WTC11 (cell line): ENCODE measurements around the gene PFDN1. TPM values are rescaled to one million over a fixed set of nuclear protein-coding genes. Genes with fewer than 3 reads are reported as not detected.
A peak's percentile ranks its signal among the peaks of the same experiment; 100 is the strongest.

Source experiments
- ATAC-seq: fragments of 200-7000 bp; cut with Tn5 transposase; 2 replicates; pipeline ENCODE4 v1.10.0; 2021; ENCODE audit warnings: mild to moderate bottlenecking, moderate library complexity
- CTCF ChIA-PET: fragments of 300-600 bp; sonication (Branson Sonifier 250); formaldehyde crosslinking; loops from one replicate; lab custom pipeline; 2021; ENCODE audit warnings: antibody characterized with exemption; lab: Charles Lee
- POLR2A ChIA-PET: fragments of 350-600 bp; sonication (Branson Sonifier 250); formaldehyde crosslinking; loops from one replicate; lab custom pipeline; 2021; ENCODE audit warnings: antibody characterized with exemption; lab: Charles Lee
- DNase-seq: peaks from one replicate; pipeline ENCODE4 v3.0.0; 2021; ENCODE audit warnings: low spot score
- H3K27ac Mint-ChIP-seq: 2 replicates; pipeline ENCODE4 v1.8.0; 2021; ENCODE audit warnings: mixed read lengths
- H3K27me3 Mint-ChIP-seq: 2 replicates; pipeline ENCODE4 v1.8.0; 2021; ENCODE audit warnings: low read depth, mild to moderate bottlenecking, moderate library complexity, mixed read lengths
- H3K36me3 Mint-ChIP-seq: 2 replicates; pipeline ENCODE4 v1.8.0; 2021; ENCODE audit warnings: mixed read lengths
- H3K4me1 Mint-ChIP-seq: 2 replicates; pipeline ENCODE4 v1.8.0; 2022; ENCODE audit warnings: mixed read lengths
- H3K4me3 Mint-ChIP-seq: 2 replicates; pipeline ENCODE4 v1.8.0; 2021; ENCODE audit warnings: mild to moderate bottlenecking, moderate library complexity, mixed read lengths
- H3K9me3 Mint-ChIP-seq: 2 replicates; pipeline ENCODE4 v1.8.0; 2021; ENCODE audit warnings: mixed read lengths
- ATF1 ChIP-seq: sonication (generic); formaldehyde crosslinking; IDR thresholded peaks from 2 replicates; pipeline ENCODE4 v1.8.1; 2023; ENCODE audit warnings: mild to moderate bottlenecking, moderate library complexity, missing genetic modification reagents
- CREB1 ChIP-seq: sonication (generic); formaldehyde crosslinking; IDR thresholded peaks from 2 replicates; pipeline ENCODE4 v1.8.0; 2023; ENCODE audit warnings: mild to moderate bottlenecking, missing genetic modification reagents
- CTCF ChIP-seq: fragments of 200-600 bp; IDR thresholded peaks from 2 replicates; pipeline ENCODE4 v1.8.0; 2022; ENCODE audit warnings: antibody characterized with exemption
- ELF4 ChIP-seq: sonication (generic); formaldehyde crosslinking; IDR thresholded peaks from 2 replicates; pipeline ENCODE4 v1.8.1; 2022; ENCODE audit warnings: low read depth, mild to moderate bottlenecking, moderate library complexity, missing genetic modification reagents
- ERG ChIP-seq: fragments of 250-450 bp; sonication (Bioruptor Pico); IDR thresholded peaks from 2 replicates; pipeline ENCODE4 v1.8.0; 2021; ENCODE audit warnings: mild to moderate bottlenecking
- FOXK1 ChIP-seq: sonication (generic); formaldehyde crosslinking; IDR thresholded peaks from 2 replicates; pipeline ENCODE4 v1.8.0; 2022; ENCODE audit warnings: mild to moderate bottlenecking, moderate library complexity, missing genetic modification reagents
- FOXP1 ChIP-seq: sonication (generic); formaldehyde crosslinking; IDR thresholded peaks from 2 replicates; pipeline ENCODE4 v1.8.0; 2022; ENCODE audit warnings: missing genetic modification reagents, mild to moderate bottlenecking, moderate library complexity, borderline replicate concordance
- FOXP4 ChIP-seq: sonication (generic); formaldehyde crosslinking; IDR thresholded peaks from 2 replicates; pipeline ENCODE4 v1.8.0; 2022; ENCODE audit warnings: mild to moderate bottlenecking, missing genetic modification reagents
- HMGXB4 ChIP-seq: sonication (generic); formaldehyde crosslinking; IDR thresholded peaks from 2 replicates; pipeline ENCODE4 v1.8.1; 2023; ENCODE audit warnings: mild to moderate bottlenecking, moderate library complexity, missing genetic modification reagents
- IRF1 ChIP-seq: sonication (generic); formaldehyde crosslinking; IDR thresholded peaks from 2 replicates; pipeline ENCODE4 v1.8.0; 2023; ENCODE audit warnings: missing genetic modification reagents
- MYBL2 ChIP-seq: sonication (generic); formaldehyde crosslinking; IDR thresholded peaks from 2 replicates; pipeline ENCODE4 v1.8.1; 2023; ENCODE audit warnings: mild to moderate bottlenecking, moderate library complexity, missing genetic modification reagents
- PRDM15 ChIP-seq: sonication (generic); formaldehyde crosslinking; IDR thresholded peaks from 2 replicates; pipeline ENCODE4 v1.8.0; 2022; ENCODE audit warnings: missing genetic modification reagents
- RELA ChIP-seq: sonication (generic); formaldehyde crosslinking; IDR thresholded peaks from 2 replicates; pipeline ENCODE4 v1.8.1; 2022; ENCODE audit warnings: missing genetic modification reagents, mild to moderate bottlenecking, borderline replicate concordance
- SOX15 ChIP-seq: fragments of 250-450 bp; sonication (Bioruptor Pico); IDR thresholded peaks from 2 replicates; pipeline ENCODE4 v1.9.0; 2021; ENCODE audit warnings: mild to moderate bottlenecking
- TEAD1 ChIP-seq: sonication (generic); formaldehyde crosslinking; IDR thresholded peaks from 2 replicates; pipeline ENCODE4 v1.8.0; 2022; ENCODE audit warnings: mild to moderate bottlenecking, missing genetic modification reagents
- TEAD4 ChIP-seq: sonication (generic); formaldehyde crosslinking; IDR thresholded peaks from 2 replicates; pipeline ENCODE4 v1.8.0; 2022; ENCODE audit warnings: mild to moderate bottlenecking, missing genetic modification reagents
- TP53 ChIP-seq: sonication (generic); formaldehyde crosslinking; IDR thresholded peaks from 2 replicates; pipeline ENCODE4 v1.8.1; 2023; ENCODE audit warnings: mild to moderate bottlenecking, missing genetic modification reagents
- ZBTB21 ChIP-seq: sonication (generic); formaldehyde crosslinking; IDR thresholded peaks from 2 replicates; pipeline ENCODE4 v1.8.1; 2023; ENCODE audit warnings: mild to moderate bottlenecking, missing genetic modification reagents, borderline replicate concordance
- ZNF138 ChIP-seq: sonication (generic); formaldehyde crosslinking; conservative IDR thresholded peaks from 2 replicates; pipeline ENCODE4 v1.8.1; 2022; ENCODE audit warnings: mild to moderate bottlenecking, moderate library complexity, missing genetic modification reagents
- ZNF232 ChIP-seq: sonication (generic); formaldehyde crosslinking; IDR thresholded peaks from 2 replicates; pipeline ENCODE4 v1.8.0; 2022; ENCODE audit warnings: mild to moderate bottlenecking, missing genetic modification reagents
- ZNF423 ChIP-seq: fragments of 250-450 bp; sonication (Bioruptor Pico); IDR thresholded peaks from 2 replicates; pipeline ENCODE4 v2.1.2; 2022; ENCODE audit warnings: mild to moderate bottlenecking, moderate library complexity
- ZNF671 ChIP-seq: fragments of 250-450 bp; sonication (Bioruptor Pico); IDR thresholded peaks from 2 replicates; pipeline ENCODE4 v1.8.0; 2021; ENCODE audit warnings: mild to moderate bottlenecking
- total RNA-seq: library from RNA; stranded (reverse); gene quantifications from 3 replicates; pipeline ENCODE4 v1.2.3, GENCODE V29; 2021

PFDN1 gene
- total RNA-seq, 1 experiment from 2014 or later, result 44.1 TPM

GRCh38 chr5:140275837-140276236 lies 27.1 kb downstream of the PFDN1 start (continued):
- no peak for TF ChIP-seq HMGXB4 (CRISPR knock-in tag)

GRCh38 chr5:140273401-140273877 lies 29.5 kb downstream of the PFDN1 start:
- H3K4me1 Mint-ChIP-seq, result no peaks in the 10 kb centered on the region
- H3K27ac Mint-ChIP-seq, result peak overlapping the region; percentile 11; the same call in 1 of the 2 replicates
- no peaks in the 10 kb centered on the region for H3K27me3 Mint-ChIP-seq
- H3K9me3 Mint-ChIP-seq, result no peaks in the 10 kb centered on the region
- ChIA-PET CTCF (interaction anchor here (0.7 to 1.2 kb wide), 3 partner anchors 29 to 86 kb away, joined by 3 read pairs; partner anchors contain the start of gene HBEGF), POLR2A (no interaction called here)
- H3K36me3 Mint-ChIP-seq, result peaks cover 6% of the 10 kb centered on the region
- DNase-seq (no peak), ATAC-seq (no peak)
- H3K4me3 Mint-ChIP-seq, result no peak overlapping the region
- TF ChIP-seq MYBL2 (CRISPR knock-in tag) (no peak), HMGXB4 (CRISPR knock-in tag) (no peak), ZBTB21 (CRISPR knock-in tag) (no peak), ELF4 (CRISPR knock-in tag) (no peak), CREB1 (CRISPR knock-in tag) (no peak), TEAD4 (CRISPR knock-in tag) (no peak), TEAD1 (CRISPR knock-in tag) (no peak), ATF1 (CRISPR knock-in tag) (no peak), FOXP1 (CRISPR knock-in tag) (no peak), FOXP4 (CRISPR knock-in tag) (no peak), SOX15 (no peak), ZNF232 (CRISPR knock-in tag) (no peak), ZNF423 (CRISPR knock-in tag) (no peak), ZNF671 (no peak), FOXK1 (no peak), RELA (CRISPR knock-in tag) (no peak)

GRCh38 chr5:140270008-140270407 lies 32.9 kb downstream of the PFDN1 start:
- Mint-ChIP-seq H3K4me3 (no peak overlapping the region), H3K27ac (no peak overlapping the region; the same call in 1 of the 2 replicates), H3K27me3 (no peaks in the 10 kb centered on the region), H3K9me3 (no peaks in the 10 kb centered on the region), H3K4me1 (peaks cover 18% of the 10 kb centered on the region), H3K36me3 (no peaks in the 10 kb centered on the region)
- DNase-seq (no peak), ATAC-seq (no peak)
- ChIA-PET POLR2A (no interaction called here), CTCF (no interaction called here)
- TF ChIP-seq ERG (CRISPR knock-in tag) (no peak), PRDM15 (no peak), ZNF138 (CRISPR knock-in tag) (no peak), IRF1 (CRISPR knock-in tag) (no peak), TP53 (no peak), FOXP1 (CRISPR knock-in tag) (no peak), CTCF (no peak)
